Duodenal mucosa (tissue), 2 donors: ENCODE data around the gene FRG2B.
"Not testable (repeated sequence)": the region's sequence is repeated elsewhere in the genome, so short reads cannot be mapped to it uniquely, and the experiment has no call there.

Experiments
- H3K27ac ChIP-seq: one replicate; pipeline ENCODE4 v1.7.0; 2013; ENCODE audit warnings: low read depth, low read length
- H3K27me3 ChIP-seq, 2 donors: one replicate each; pipeline ENCODE4 v1.7.0; 2013; ENCODE audit warnings: low read length in 2 of 2, control low read depth in 1 of 2; ENCODE audit not compliant: insufficient read depth in 2 of 2, control insufficient read depth in 1 of 2
- H3K36me3 ChIP-seq, 2 donors: one replicate each; pipeline ENCODE4 v1.7.0; 2013; ENCODE audit warnings: low read length in 2 of 2, control low read depth in 1 of 2; ENCODE audit not compliant: insufficient read depth in 2 of 2, control insufficient read depth in 1 of 2
- H3K4me1 ChIP-seq, 2 donors: one replicate each; pipeline ENCODE4 v1.7.0; 2013; ENCODE audit warnings: low read length in 2 of 2, control low read depth in 1 of 2; ENCODE audit not compliant: insufficient read depth in 2 of 2, control insufficient read depth in 1 of 2
- H3K4me3 ChIP-seq, 2 donors: one replicate each; pipeline ENCODE4 v1.7.0; 2013; ENCODE audit warnings: low read length in 2 of 2, low read depth in 1 of 2
- H3K9ac ChIP-seq, 2 donors: one replicate each; pipeline ENCODE4 v1.7.0; 2013; ENCODE audit warnings: low read length in 2 of 2, low read depth in 1 of 2
- H3K9me3 ChIP-seq, 2 donors: one replicate each; pipeline ENCODE4 v1.7.0; 2013; ENCODE audit warnings: low read length in 2 of 2, control low read depth in 1 of 2; ENCODE audit not compliant: control insufficient read depth in 1 of 2

The FRG2B gene

GRCh38 chr10:133630723-133631249, 4.2 kb upstream of the FRG2B start:
- not testable (repeated sequence) for H3K9me3 ChIP-seq, H3K9ac ChIP-seq, H3K27ac ChIP-seq, H3K4me1 ChIP-seq, H3K4me3 ChIP-seq, H3K27me3 ChIP-seq, H3K36me3 ChIP-seq

GRCh38 chr10:133622544-133622943, 4.1 kb downstream of the FRG2B start:
- H3K27ac ChIP-seq, H3K9me3 ChIP-seq, H3K27me3 ChIP-seq, H3K4me3 ChIP-seq, H3K36me3 ChIP-seq, H3K4me1 ChIP-seq, H3K9ac ChIP-seq: not testable (repeated sequence)

- H3K36me3 ChIP-seq: no peaks in the 10 kb centered on the region
- no peak overlapping the region for H3K9ac ChIP-seq
- no peak overlapping the region for H3K27ac ChIP-seq
- H3K4me3 ChIP-seq: no peak overlapping the region
- H3K27me3 ChIP-seq: no peaks in the 10 kb centered on the region
- H3K4me1 ChIP-seq: no peaks in the 10 kb centered on the region
- no peaks in the 10 kb centered on the region for H3K9me3 ChIP-seq
Observed at GRCh38 chr10:133618851-133619250, 7.7 kb downstream of the FRG2B start.

GRCh38 chr10:133617196-133617595, 9.4 kb downstream of the FRG2B start:
- Histone ChIP-seq H3K27me3 (no peaks in the 10 kb centered on the region), H3K9me3 (no peaks in the 10 kb centered on the region), H3K27ac (no peak overlapping the region), H3K4me1 (no peaks in the 10 kb centered on the region), H3K36me3 (no peaks in the 10 kb centered on the region), H3K4me3 (no peak overlapping the region), H3K9ac (no peak overlapping the region)

GRCh38 chr10:133616371-133617130, 10.0 kb downstream of the FRG2B start:
- no peak overlapping the region for H3K27ac ChIP-seq
- H3K9ac ChIP-seq: no peak overlapping the region
- no peaks in the 10 kb centered on the region for H3K27me3 ChIP-seq
- H3K36me3 ChIP-seq: no peaks in the 10 kb centered on the region
- no peaks in the 10 kb centered on the region for H3K9me3 ChIP-seq
- no peaks in the 10 kb centered on the region for H3K4me1 ChIP-seq
- H3K4me3 ChIP-seq: no peak overlapping the region

GRCh38 chr10:133614830-133615580, 11.6 kb downstream of the FRG2B start:
- Histone ChIP-seq H3K4me1 (no peaks in the 10 kb centered on the region), H3K9me3 (no peaks in the 10 kb centered on the region), H3K4me3 (no peak overlapping the region), H3K9ac (no peak overlapping the region), H3K27me3 (no peaks in the 10 kb centered on the region), H3K36me3 (no peaks in the 10 kb centered on the region), H3K27ac (no peak overlapping the region)

- no peaks in the 10 kb centered on the region for H3K4me1 ChIP-seq
- no peak overlapping the region for H3K27ac ChIP-seq
- no peaks in the 10 kb centered on the region for H3K9me3 ChIP-seq
- H3K9ac ChIP-seq: no peak overlapping the region
- no peak overlapping the region for H3K4me3 ChIP-seq
- no peaks in the 10 kb centered on the region for H3K27me3 ChIP-seq
- no peaks in the 10 kb centered on the region for H3K36me3 ChIP-seq
Observed at GRCh38 chr10:133613699-133614098, 12.9 kb downstream of the FRG2B start.

- Histone ChIP-seq H3K4me1 (no peaks in the 10 kb centered on the region), H3K27ac (no peak overlapping the region), H3K9me3 (peaks cover 2 to 6% of the 10 kb centered on the region in 2 donors), H3K27me3 (peaks cover 0 to 5% of the 10 kb centered on the region in 2 donors), H3K4me3 (no peak overlapping the region), H3K36me3 (no peaks in the 10 kb centered on the region), H3K9ac (no peak overlapping the region)
Observed at GRCh38 chr10:133611079-133611478, 15.5 kb downstream of the FRG2B start.

- peaks cover 2 to 6% of the 10 kb centered on the region in 2 donors for H3K9me3 ChIP-seq
- H3K27me3 ChIP-seq: peaks cover under 1 to 5% of the 10 kb centered on the region in 2 donors
- no peaks in the 10 kb centered on the region for H3K4me1 ChIP-seq
- no peak overlapping the region for H3K4me3 ChIP-seq
- H3K27ac ChIP-seq: no peak overlapping the region
- no peaks in the 10 kb centered on the region for H3K36me3 ChIP-seq
- H3K9ac ChIP-seq: no peak overlapping the region
Observed at GRCh38 chr10:133608855-133609254, 17.7 kb downstream of the FRG2B start.

GRCh38 chr10:133603434-133603833, 23.2 kb downstream of the FRG2B start:
- H3K27me3 ChIP-seq: not testable (repeated sequence)

More at GRCh38 chr10:133603434-133603833, 23.2 kb downstream of the FRG2B start:
- not testable (repeated sequence) for H3K4me1 ChIP-seq, H3K27ac ChIP-seq, H3K9me3 ChIP-seq, H3K9ac ChIP-seq, H3K36me3 ChIP-seq, H3K4me3 ChIP-seq
